HG02943 (cell line): ENCODE results near the gene ERC2.
"Not testable (repeated sequence)": the region's sequence is repeated elsewhere in the genome, so short reads cannot be mapped to it uniquely, and the experiment has no call there.

Experiments used
- ATAC-seq: cut with Tn5 transposase; IDR thresholded peaks from one replicate; pipeline ENCODE4 v1.9.1; 2021; ENCODE audit warnings: mild to moderate bottlenecking, low read depth, moderate library complexity; ENCODE audit not compliant: unreplicated experiment

The ERC2 gene

DNA sequence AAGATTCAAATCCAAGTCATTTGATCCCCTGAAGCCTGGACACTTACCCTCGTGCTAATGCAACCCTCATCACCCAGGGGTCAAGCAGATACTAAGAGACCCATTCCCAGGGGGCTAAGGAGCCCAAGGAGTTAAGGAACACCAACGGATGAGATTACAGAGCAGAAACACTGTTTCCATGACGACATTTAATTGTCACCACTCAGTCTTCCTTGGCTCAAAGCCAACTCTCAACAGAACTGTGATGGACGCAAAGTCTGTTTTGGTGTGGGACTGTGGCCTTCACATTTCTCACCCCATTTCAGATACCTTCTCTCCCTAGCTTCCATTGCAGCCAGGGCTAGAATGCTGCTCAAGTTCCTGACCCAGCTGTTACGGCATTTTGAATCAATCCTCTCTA lies 597.7 kb downstream of the ERC2 start:
- ATAC-seq, result no peak

DNA sequence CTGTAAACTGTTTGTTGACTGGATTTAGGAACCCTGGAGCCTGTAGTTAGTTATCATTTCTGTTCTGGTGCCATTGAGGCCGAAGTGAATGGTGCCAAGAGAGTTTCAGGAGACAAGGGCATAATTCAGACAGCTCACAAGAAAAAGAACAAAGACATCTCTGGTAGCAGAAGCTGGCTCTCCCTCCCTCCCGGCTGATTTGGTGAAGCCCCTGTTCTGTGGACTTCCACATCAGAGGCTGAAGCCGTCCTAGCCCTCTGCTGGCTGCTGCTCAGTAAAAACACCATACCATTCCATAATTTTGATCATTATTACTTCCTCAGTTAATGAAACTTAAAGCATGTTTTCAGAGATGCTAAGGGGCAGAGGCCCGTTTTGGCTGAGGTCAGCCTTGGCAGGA lies 599.9 kb downstream of the ERC2 start:
- ATAC-seq, result no peak

GRCh38 chr3:55863028-55863427 lies 605.2 kb downstream of the ERC2 start:
- ATAC-seq, result no peak

DNA sequence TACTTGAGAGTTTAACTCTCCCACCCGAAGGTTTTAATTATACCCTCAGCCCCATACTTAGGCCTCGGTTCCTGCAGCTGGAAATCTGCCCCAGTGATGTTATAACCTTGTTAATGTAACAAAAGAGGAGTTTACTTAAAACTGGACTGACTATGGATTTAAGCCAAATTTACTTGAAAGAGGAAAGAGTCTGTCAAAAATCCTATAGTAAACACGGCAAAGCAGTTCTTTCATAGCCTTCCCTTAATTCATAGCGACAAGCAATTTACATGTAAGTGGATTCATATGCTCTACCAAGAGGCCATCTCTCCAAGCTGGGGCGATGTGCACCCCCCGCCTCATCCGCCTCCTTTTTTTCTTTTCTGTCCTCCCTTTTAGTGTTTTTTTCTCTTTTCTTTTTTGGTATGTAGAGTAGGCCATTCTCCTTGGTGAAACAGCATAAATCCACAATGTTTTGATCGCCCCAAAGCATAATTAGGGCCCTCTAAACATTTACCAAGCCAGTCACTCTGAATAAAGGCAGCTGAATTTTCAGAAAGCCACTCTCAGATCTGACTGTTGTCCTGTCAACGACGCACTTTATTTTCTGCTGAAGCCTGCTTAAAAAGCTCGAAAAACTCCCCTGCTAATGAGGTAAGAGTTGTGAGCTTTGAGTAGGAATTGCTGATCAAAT lies 608.1 kb downstream of the ERC2 start:
- no peak for ATAC-seq

DNA sequence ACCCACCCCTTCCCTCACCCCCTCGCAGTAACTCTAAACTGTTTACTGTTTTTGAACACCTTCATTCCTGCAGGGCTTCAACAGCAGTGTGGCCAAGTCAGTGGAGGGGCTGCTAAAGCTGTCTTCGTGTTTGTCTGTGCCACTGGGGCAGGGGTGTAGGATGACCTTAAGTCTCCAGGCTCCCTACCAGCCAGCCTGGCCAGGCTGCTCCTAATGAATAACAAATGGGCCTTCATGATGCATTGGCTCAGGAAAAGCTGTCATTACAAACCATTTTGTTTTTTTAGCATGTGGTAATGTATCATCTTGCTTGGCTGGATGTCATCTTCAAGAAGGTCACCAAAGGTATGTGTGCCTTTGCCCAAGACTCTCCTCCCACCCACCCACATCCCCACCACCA lies 609.0 kb downstream of the ERC2 start:
- ATAC-seq, result no peak

DNA sequence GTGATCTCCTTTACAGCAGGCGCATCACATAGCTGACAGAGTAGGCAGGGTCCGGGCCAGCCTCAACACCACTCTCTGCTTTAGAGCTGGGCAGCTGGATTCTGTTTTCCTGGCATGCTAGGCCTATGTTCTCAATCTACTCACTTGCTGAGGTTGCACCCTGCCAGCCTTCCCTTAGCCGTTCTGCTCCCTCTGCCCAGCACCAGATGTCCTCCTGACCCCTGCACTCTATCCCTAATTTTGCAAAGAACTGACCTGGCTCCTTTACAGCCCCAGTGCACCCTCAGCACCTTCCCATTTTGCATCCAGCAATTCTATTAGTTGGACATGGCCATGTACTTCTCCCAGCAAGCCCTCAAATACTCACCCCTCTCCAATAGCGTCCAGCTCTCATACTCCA lies 609.5 kb downstream of the ERC2 start:
- ATAC-seq, result no peak

DNA sequence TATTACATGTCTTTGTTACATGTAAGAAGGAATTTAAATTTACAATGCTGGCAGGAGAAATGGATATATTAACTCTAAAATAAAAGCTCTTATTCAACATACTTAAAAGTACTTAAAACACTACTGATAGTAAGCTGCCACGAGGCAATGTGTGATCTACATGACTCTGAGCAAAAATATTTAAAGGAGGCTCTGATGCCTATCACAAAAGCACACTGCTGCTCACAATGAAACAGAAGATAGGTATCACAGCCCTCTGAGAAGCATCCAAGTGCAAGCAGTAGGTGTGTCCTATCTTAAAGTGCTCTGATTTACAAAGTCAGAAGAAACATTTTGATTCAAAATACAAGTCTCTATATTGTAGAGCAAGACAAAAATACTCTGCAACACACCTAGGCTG lies 610.0 kb downstream of the ERC2 start:
- ATAC-seq, result no peak

DNA sequence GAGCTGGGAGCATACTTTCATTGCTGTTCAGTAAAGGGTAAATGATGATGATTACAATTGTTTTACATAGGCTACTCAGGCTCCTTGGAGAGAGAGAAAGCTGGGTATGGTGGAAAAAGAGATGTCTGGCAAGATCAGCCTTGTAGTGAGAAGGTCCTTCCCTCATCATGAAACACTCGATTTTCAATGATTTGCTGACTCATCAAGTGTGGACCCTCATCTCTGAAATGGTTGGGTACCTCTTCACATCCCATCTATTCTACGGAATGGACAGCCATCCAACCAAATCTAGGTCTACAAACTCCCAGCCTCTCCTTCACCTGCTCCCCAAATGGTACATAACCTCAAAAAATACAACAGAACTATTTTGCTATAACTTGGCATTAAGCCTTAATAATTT lies 610.6 kb downstream of the ERC2 start:
- no peak for ATAC-seq

DNA sequence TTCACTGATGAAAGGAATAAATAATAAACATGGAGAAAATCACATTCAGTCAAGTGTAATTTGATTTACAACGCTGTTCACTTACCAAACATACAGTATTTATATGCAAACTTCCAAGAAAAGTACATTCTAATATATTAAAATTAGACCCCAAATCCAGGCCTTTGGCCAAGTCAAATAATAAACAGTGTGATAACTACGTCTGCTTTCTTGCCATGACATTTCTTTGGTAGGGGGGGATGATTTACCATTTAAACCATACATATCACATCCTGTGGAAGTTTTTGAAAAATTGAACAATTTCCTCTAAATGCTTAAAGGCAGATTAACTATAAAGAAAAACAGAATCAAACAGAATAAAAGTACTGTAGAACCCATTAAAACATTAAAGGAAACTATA lies 613.0 kb downstream of the ERC2 start:
- ATAC-seq, result no peak

GRCh38 chr3:55854494-55854893 lies 613.8 kb downstream of the ERC2 start:
- no peak for ATAC-seq

DNA sequence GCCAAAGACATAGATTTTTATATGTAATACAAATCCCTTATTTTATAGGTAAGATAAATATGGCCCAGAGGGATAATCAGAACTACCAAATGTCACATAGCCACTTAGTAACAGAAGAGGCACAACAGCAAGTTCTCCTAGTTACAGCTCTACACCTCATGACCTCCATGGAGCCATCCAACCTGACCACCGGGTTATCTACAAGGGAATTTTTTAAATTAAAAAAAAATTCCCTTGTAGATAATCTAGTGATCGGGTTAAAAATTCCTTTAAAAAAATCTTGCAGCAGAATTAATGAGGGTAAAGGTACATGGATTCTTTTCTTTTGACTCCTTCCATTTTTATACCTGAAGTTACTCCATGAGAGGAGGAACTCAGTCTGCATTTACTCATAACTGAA lies 615.9 kb downstream of the ERC2 start:
- no peak for ATAC-seq

DNA sequence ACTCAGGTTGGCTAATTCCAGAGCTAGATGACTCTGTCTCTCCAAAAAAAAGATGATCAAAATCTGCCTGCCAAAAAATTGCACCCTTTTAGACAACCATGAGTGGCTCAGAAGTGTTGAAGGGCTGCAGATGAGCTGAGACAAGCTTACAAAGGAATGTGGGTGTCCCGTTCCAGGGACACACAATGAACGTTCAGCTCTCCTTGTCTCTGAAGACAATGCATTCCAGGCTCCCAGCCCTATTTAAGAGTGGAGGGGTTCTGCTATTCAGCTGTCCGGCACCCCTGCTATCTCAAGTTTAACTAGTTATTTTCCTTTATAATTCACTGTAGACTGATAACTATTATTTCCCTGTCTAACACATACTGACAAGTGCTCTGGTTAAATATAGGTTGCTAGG lies 626.1 kb downstream of the ERC2 start:
- no peak for ATAC-seq

DNA sequence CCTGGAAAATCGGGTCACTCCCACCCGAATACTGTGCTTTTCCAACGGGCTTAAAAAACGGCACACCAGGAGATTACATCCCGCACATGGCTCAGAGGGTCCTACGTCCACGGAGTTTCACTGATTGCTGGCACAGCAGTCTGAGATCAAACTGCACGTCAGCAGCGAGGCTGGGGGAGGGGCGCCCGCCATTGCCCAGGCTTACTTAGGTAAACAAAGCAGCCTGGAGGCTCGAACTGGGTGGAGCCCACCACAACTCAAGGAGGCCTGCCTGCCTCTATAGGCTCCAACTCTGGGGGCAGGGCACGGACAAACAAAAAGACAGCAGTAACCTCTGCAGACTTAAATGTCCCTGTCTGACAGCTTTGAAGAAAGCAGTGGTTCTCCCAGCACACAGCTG lies 636.4 kb downstream of the ERC2 start:
- ATAC-seq, result not testable (repeated sequence)

- no peak for ATAC-seq
Observed at GRCh38 chr3:55828712-55829111, 639.6 kb downstream of the ERC2 start.

GRCh38 chr3:55827786-55828185 lies 640.5 kb downstream of the ERC2 start:
- ATAC-seq, result no peak

GRCh38 chr3:55826731-55827496 lies 641.4 kb downstream of the ERC2 start:
- no peak for ATAC-seq

GRCh38 chr3:55826097-55826496 lies 642.2 kb downstream of the ERC2 start:
- ATAC-seq, result no peak

DNA sequence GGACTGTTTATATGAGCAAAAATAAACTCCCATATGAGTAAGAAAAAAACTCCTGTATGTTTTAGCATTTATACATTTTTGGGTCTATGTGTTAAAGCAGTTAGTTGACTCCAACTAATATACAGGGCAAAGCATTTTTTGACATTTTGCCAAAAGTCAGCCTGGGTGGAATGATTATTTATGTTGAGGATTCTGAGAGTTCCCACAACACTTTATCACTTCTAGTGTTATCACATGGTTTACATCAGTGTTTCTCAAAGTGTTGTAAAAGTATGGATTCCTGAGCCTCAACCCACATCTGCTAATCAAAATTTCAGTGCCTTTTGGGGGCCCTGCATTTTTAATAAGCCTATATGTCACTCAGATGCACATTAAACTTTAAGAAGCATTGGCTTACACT lies 643.9 kb downstream of the ERC2 start:
- ATAC-seq, result no peak

DNA sequence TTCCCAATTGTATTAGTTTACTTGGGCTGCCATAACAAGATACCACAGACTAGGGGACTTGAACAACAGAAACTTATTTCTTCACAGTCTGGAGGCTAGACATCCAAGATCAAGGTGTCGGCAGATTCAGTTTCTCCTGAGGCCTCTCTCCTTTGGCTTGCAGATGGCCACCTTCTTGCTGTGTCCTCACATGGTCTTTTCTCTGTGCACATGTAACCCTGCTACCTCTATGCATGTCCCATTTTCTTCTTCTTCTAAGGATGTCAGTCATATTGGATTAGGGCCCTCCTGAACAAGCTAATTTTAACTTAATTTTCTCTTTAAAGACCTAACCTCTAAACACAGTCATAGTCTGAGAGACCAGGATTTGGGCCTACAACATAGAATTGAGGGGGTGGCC lies 644.4 kb downstream of the ERC2 start:
- no peak for ATAC-seq

DNA sequence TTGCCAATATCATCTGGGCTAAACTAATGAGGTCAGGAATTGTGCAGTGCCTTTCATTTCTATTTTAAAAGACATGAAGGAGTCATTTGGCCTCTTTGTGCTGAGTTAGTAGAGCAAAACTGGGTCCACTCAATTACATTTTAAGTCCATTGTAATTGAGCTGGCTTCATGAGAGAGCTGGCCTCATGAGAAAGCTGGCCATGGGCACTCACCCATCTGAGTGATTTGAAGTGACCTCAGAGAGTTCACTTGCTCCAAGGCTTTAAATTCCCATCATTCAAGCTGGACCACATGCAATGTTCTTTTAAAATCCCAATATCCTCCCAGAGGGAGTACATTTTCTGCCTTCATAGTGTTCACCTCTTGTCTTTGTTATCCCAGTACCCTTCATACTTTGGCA lies 645.3 kb downstream of the ERC2 start:
- ATAC-seq, result no peak

DNA sequence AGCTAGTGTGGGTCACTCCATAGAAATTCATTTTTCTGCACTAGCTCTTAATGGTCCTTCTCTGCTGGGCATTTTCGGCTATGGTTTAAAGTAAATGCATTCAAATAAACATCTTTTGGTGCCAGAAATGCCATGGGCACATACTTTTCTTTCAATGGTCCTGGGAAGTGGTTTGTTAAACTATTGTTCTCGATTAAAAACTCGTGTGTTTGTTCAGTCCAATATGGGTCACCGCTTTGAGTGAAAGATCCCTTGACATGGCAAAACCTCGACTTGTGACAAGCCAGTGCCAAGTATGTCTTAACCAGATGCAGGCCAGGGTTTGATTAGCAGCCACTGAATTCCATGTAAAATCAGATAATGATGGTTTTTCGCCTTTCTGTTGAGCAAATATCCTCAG lies 649.3 kb downstream of the ERC2 start:
- ATAC-seq, result no peak

DNA sequence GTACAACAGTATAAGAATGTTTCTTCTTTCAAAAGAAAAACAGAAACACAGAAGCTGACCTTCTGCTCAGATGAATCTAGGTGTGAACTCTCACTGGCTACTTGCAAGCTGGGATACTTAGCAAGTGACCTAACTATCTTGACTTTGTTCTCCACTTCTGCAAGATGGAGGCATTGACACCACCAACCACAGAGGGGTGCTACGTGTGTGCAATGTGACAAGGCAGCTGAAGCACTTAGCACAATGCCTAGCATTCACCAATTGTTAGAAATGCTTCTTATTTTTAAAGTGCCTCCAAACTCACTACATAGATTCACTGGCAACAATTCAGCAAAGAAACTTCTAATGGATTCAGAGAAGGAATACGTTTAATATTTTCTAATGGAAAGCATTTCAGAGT lies 649.8 kb downstream of the ERC2 start:
- no peak for ATAC-seq
